H9 (cell line): ENCODE data around the gene ANKS1B. TPM values are rescaled to one million over a fixed set of nuclear protein-coding genes. Genes with fewer than 3 reads are reported as not detected.

ENCODE experiments used
- DNase-seq: peaks from one replicate; pipeline ENCODE4 v3.0.0-alpha.2; 2017
- H2AFZ ChIP-seq: one replicate; pipeline ENCODE4 v1.6.1; 2013; ENCODE audit warnings: mild to moderate bottlenecking, low read length, control low read depth, moderate library complexity
- H2AK5ac ChIP-seq: 2 replicates; pipeline ENCODE4 v1.6.1; 2013; ENCODE audit warnings: low read length, control low read depth, mixed read lengths; ENCODE audit not compliant: insufficient read length
- H2BK120ac ChIP-seq: one replicate; pipeline ENCODE4 v1.6.1; 2013; ENCODE audit warnings: low read depth, mild to moderate bottlenecking, low read length, control low read depth, inconsistent platforms; ENCODE audit not compliant: poor library complexity, severe bottlenecking
- H2BK12ac ChIP-seq: 2 replicates; pipeline ENCODE4 v1.6.1; 2013; ENCODE audit warnings: low read length, control low read depth, mixed read lengths, low read depth; ENCODE audit not compliant: insufficient read length
- H2BK15ac ChIP-seq: 2 replicates; pipeline ENCODE4 v1.6.1; 2013; ENCODE audit warnings: low read depth, low read length, control low read depth
- H2BK20ac ChIP-seq: one replicate; pipeline ENCODE4 v1.6.1; 2013; ENCODE audit warnings: low read depth, mild to moderate bottlenecking, low read length, control low read depth, inconsistent platforms; ENCODE audit not compliant: poor library complexity, severe bottlenecking
- H2BK5ac ChIP-seq: 2 replicates; pipeline ENCODE4 v1.6.1; 2013; ENCODE audit warnings: low read length, control low read depth, mixed read lengths; ENCODE audit not compliant: insufficient read length
- H3K14ac ChIP-seq: 2 replicates; pipeline ENCODE4 v1.6.1; 2013; ENCODE audit warnings: low read length, control low read depth; ENCODE audit not compliant: insufficient read depth
- H3K18ac ChIP-seq: 2 replicates; pipeline ENCODE4 v1.6.1; 2013; ENCODE audit warnings: low read depth, mild to moderate bottlenecking, mixed read lengths, low read length, control low read depth; ENCODE audit not compliant: insufficient read length
- H3K23ac ChIP-seq: 2 replicates; pipeline ENCODE4 v1.6.1; 2013; ENCODE audit warnings: low read length, control low read depth, mixed read lengths, low read depth; ENCODE audit not compliant: insufficient read length
- H3K23me2 ChIP-seq: 2 replicates; pipeline ENCODE4 v1.6.1; 2013; ENCODE audit warnings: low read depth, mild to moderate bottlenecking, mixed read lengths, low read length, control low read depth; ENCODE audit not compliant: insufficient read length, poor library complexity, severe bottlenecking
- H3K27ac ChIP-seq: 2 replicates; pipeline ENCODE4 v1.5.1; 2013; ENCODE audit warnings: low read length, control low read depth, mixed read lengths, low read depth; ENCODE audit not compliant: insufficient read length
- H3K27me3 ChIP-seq: 2 replicates; pipeline ENCODE4 v1.6.1; 2013; ENCODE audit warnings: low read length, control low read depth, inconsistent platforms; ENCODE audit not compliant: insufficient read depth
- H3K4ac ChIP-seq: 2 replicates; pipeline ENCODE4 v1.6.1; 2013; ENCODE audit warnings: low read depth, mild to moderate bottlenecking, control low read depth, inconsistent platforms, low read length, moderate library complexity
- H3K4me1 ChIP-seq: 2 replicates; pipeline ENCODE4 v1.6.1; 2013; ENCODE audit warnings: low read length, control low read depth, inconsistent platforms; ENCODE audit not compliant: insufficient read depth
- H3K4me2 ChIP-seq: 2 replicates; pipeline ENCODE4 v1.6.1; 2013; ENCODE audit warnings: low read length, control low read depth, mixed read lengths; ENCODE audit not compliant: insufficient read length, insufficient read depth
- H3K56ac ChIP-seq: 2 replicates; pipeline ENCODE4 v1.6.1; 2013; ENCODE audit warnings: low read depth, mild to moderate bottlenecking, mixed read lengths, low read length, control low read depth; ENCODE audit not compliant: insufficient read length
- H3K79me1 ChIP-seq: 2 replicates; pipeline ENCODE4 v1.6.1; 2013; ENCODE audit warnings: low read depth, mild to moderate bottlenecking, moderate library complexity, low read length, control low read depth, inconsistent platforms; ENCODE audit not compliant: insufficient read depth, poor library complexity, severe bottlenecking
- H3K79me2 ChIP-seq: 2 replicates; pipeline ENCODE4 v1.6.1; 2013; ENCODE audit warnings: low read length, control low read depth, inconsistent platforms; ENCODE audit not compliant: insufficient read depth
- H3K9ac ChIP-seq: 2 replicates; pipeline ENCODE4 v1.6.1; 2013; ENCODE audit warnings: low read length, control low read depth, mixed read lengths; ENCODE audit not compliant: insufficient read length; ENCODE audit errors: extremely low read depth
- H3K9me3 ChIP-seq: one replicate; pipeline ENCODE4 v1.6.1; 2013; ENCODE audit warnings: low read depth, low read length, inconsistent platforms; ENCODE audit not compliant: control insufficient read depth
- H3T11ph ChIP-seq: one replicate; pipeline ENCODE4 v1.6.1; 2013; ENCODE audit warnings: mild to moderate bottlenecking, low read length, control low read depth, inconsistent platforms
- H4K20me1 ChIP-seq: one replicate; pipeline ENCODE4 v1.6.1; 2013; ENCODE audit not compliant: control insufficient read depth, insufficient read length, insufficient read depth
- H4K5ac ChIP-seq: 2 replicates; pipeline ENCODE4 v1.6.1; 2013; ENCODE audit warnings: low read depth, mild to moderate bottlenecking, mixed read lengths, low read length, control low read depth; ENCODE audit not compliant: insufficient read length
- H4K8ac ChIP-seq: replicated peaks from 2 replicates; pipeline ENCODE4 v1.6.1; 2013; ENCODE audit warnings: low read length, control low read depth, mixed read lengths, low read depth; ENCODE audit not compliant: insufficient read length
- H4K91ac ChIP-seq: 2 replicates; pipeline ENCODE4 v1.6.1; 2013; ENCODE audit warnings: low read depth, mild to moderate bottlenecking, moderate library complexity, mixed read lengths, low read length, control low read depth; ENCODE audit not compliant: insufficient read length
- H3K27ac Mint-ChIP-seq, 3 experiments: 2 replicates in 2 of 3; 3 replicates in 1 of 3; pipeline ENCODE4 v1.8.0; 2020 to 2021; ENCODE audit warnings: mixed read lengths in 3 of 3, mild to moderate bottlenecking in 1 of 3, moderate library complexity in 1 of 3
- H3K27me3 Mint-ChIP-seq: 2 replicates; pipeline ENCODE4 v1.8.0; 2021; ENCODE audit warnings: low read depth, mild to moderate bottlenecking, moderate library complexity, mixed read lengths
- H3K36me3 Mint-ChIP-seq, 3 experiments: 2 replicates in 2 of 3; 3 replicates in 1 of 3; pipeline ENCODE4 v1.8.0; 2020 to 2021; ENCODE audit warnings: low read depth in 3 of 3, mixed read lengths in 3 of 3; ENCODE audit not compliant: insufficient read depth in 1 of 3
- H3K4me1 Mint-ChIP-seq, 2 experiments: 2 replicates each; pipeline ENCODE4 v1.8.0; 2020; ENCODE audit warnings: mixed read lengths in 2 of 2
- H3K4me3 Mint-ChIP-seq, 2 experiments: 2 replicates in 1 of 2; 3 replicates in 1 of 2; pipeline ENCODE4 v1.8.0; 2020 to 2021; ENCODE audit warnings: mild to moderate bottlenecking in 2 of 2, mixed read lengths in 2 of 2, moderate library complexity in 1 of 2
- H3K9me3 Mint-ChIP-seq, 2 experiments: 2 replicates in 1 of 2; 3 replicates in 1 of 2; pipeline ENCODE4 v1.8.0; 2020; ENCODE audit warnings: mild to moderate bottlenecking in 2 of 2, mixed read lengths in 2 of 2, moderate library complexity in 1 of 2
- total RNA-seq: library from RNA; stranded (reverse); gene quantifications from 2 replicates; pipeline ENCODE4 v1.2.1, GENCODE V29; 2021
- TF ChIP-seq, protein P1 (sequence below): fragments of 200-600 bp; sonication (generic); conservative IDR thresholded peaks from 3 replicates; pipeline ENCODE4 v1.8.0; 2021; ENCODE audit warnings: antibody characterized with exemption, mild to moderate bottlenecking

Gene ANKS1B
- total RNA-seq, 1 experiment from 2014 or later: 4.1 TPM

DNA sequence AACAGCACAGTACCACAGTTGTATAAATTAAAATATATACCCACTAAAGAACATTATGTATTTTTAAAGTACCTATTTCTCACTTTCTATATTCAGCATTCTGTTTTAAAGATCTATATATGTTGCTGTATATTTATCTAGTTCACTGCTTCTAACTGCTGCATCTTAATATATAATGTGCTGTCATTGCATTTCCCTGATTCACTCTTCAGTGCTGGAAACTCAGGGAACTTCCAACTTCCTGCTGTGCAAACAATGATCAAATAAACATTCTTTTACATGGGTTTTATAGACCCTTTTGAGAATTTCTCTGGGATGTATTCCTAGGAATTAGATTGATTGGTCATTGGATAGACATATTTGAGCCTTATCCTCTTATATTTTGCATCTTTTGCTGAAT is 960.5 kb downstream of the ANKS1B start:
- peaks cover 0 to 7% of the 10 kb centered on the region in 2 experiments; a peak in 2 of 5 replicates for H3K9me3 Mint-ChIP-seq
- Histone ChIP-seq H2BK20ac (no peak overlapping the region), H4K5ac (no peak overlapping the region), H2AFZ (no peak overlapping the region), H3K23ac (no peak overlapping the region), H4K91ac (no peak overlapping the region), H3K18ac (no peak overlapping the region), H3T11ph (no peak overlapping the region), H3K56ac (no peak overlapping the region), H3K9me3 (no peaks in the 10 kb centered on the region), H2BK12ac (no peak overlapping the region), H3K4me1 (no peaks in the 10 kb centered on the region), H2BK5ac (no peak overlapping the region), H2AK5ac (no peak overlapping the region), H3K23me2 (no peaks in the 10 kb centered on the region), H3K4ac (no peak overlapping the region), H3K9ac (no peak overlapping the region), H3K79me2 (no peaks in the 10 kb centered on the region), H2BK15ac (no peak overlapping the region), H3K27me3 (no peaks in the 10 kb centered on the region), H2BK120ac (no peak overlapping the region), H3K14ac (no peak overlapping the region), H4K8ac (no peak overlapping the region), H3K79me1 (no peaks in the 10 kb centered on the region), H3K27ac (no peak overlapping the region), H4K20me1 (no peaks in the 10 kb centered on the region), H3K4me2 (no peak overlapping the region)
- peaks cover 8% of the 10 kb centered on the region; the same call in 1 of the 2 replicates for H3K27me3 Mint-ChIP-seq
- TF ChIP-seq, protein P1, sequence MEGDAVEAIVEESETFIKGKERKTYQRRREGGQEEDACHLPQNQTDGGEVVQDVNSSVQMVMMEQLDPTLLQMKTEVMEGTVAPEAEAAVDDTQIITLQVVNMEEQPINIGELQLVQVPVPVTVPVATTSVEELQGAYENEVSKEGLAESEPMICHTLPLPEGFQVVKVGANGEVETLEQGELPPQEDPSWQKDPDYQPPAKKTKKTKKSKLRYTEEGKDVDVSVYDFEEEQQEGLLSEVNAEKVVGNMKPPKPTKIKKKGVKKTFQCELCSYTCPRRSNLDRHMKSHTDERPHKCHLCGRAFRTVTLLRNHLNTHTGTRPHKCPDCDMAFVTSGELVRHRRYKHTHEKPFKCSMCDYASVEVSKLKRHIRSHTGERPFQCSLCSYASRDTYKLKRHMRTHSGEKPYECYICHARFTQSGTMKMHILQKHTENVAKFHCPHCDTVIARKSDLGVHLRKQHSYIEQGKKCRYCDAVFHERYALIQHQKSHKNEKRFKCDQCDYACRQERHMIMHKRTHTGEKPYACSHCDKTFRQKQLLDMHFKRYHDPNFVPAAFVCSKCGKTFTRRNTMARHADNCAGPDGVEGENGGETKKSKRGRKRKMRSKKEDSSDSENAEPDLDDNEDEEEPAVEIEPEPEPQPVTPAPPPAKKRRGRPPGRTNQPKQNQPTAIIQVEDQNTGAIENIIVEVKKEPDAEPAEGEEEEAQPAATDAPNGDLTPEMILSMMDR: no peak
- no peak overlapping the region for H3K4me3 Mint-ChIP-seq
- H3K36me3 Mint-ChIP-seq: peaks cover 0 to 7% (median 7%) of the 10 kb centered on the region in 3 experiments; a peak in 4 of 7 replicates
- peaks cover 25 to 26% of the 10 kb centered on the region in 2 experiments for H3K4me1 Mint-ChIP-seq
- H3K27ac Mint-ChIP-seq: no peak overlapping the region
- no peak for DNase-seq
